Memory B cell (primary cell): ENCODE results near the gene CDH20.

Experiments
- ATAC-seq: fragments of 150-1000 bp; cut with Tn5 transposase; 2 replicates; pipeline ENCODE4 v1.10.0; 2021; ENCODE audit warnings: low read depth, mild to moderate bottlenecking, moderate library complexity
- DNase-seq, 2 donors: peaks; one replicate each; pipeline ENCODE4 v3.0.0; 2022; ENCODE audit warnings: low spot score in 2 of 2
- H3K27ac Mint-ChIP-seq: one replicate; pipeline ENCODE4 v1.8.0; 2022; ENCODE audit warnings: mild to moderate bottlenecking, moderate library complexity, mixed read lengths
- H3K27me3 Mint-ChIP-seq: one replicate; pipeline ENCODE4 v1.8.0; 2022; ENCODE audit warnings: mixed read lengths
- H3K36me3 Mint-ChIP-seq: one replicate; pipeline ENCODE4 v1.8.0; 2022; ENCODE audit warnings: mild to moderate bottlenecking, mixed read lengths
- H3K4me1 Mint-ChIP-seq: one replicate; pipeline ENCODE4 v1.8.0; 2022; ENCODE audit warnings: mixed read lengths
- H3K4me3 Mint-ChIP-seq: one replicate; pipeline ENCODE4 v1.8.0; 2022; ENCODE audit warnings: mild to moderate bottlenecking, moderate library complexity, mixed read lengths
- H3K9me3 Mint-ChIP-seq: one replicate; pipeline ENCODE4 v1.8.0; 2022; ENCODE audit warnings: mixed read lengths

The CDH20 gene

DNA sequence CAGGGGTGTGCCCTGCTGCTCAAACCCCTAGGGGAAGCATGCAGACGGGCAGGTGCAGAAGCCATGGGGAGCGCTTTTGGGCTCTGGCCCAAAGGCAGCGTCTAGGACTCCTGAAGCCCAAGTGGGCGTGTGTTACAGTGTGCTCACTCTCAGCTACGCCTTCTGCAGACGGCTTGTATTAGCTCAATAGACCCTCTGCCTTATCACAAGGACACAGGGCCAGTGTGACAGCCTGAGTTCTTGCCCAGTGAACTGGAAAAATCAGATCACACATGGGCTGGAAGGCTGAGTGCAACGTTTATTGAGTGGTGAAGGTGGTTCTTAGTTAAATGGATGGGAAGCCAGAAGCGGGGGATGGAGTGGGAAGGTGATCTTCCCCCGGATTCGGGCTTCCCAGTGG, 210.9 kb downstream of the CDH20 start:
- no peaks in the 10 kb centered on the region for H3K4me1 Mint-ChIP-seq
- ATAC-seq (no peak), DNase-seq (no peak)
- H3K27me3 Mint-ChIP-seq: peaks cover 2% of the 10 kb centered on the region
- H3K27ac Mint-ChIP-seq: no peak overlapping the region
- peaks cover 1% of the 10 kb centered on the region for H3K9me3 Mint-ChIP-seq
- H3K36me3 Mint-ChIP-seq: no peaks in the 10 kb centered on the region
- no peak overlapping the region for H3K4me3 Mint-ChIP-seq

GRCh38 chr18:61545281-61546245, 212.3 kb downstream of the CDH20 start:
- Mint-ChIP-seq H3K27me3 (peaks cover 2% of the 10 kb centered on the region), H3K36me3 (no peaks in the 10 kb centered on the region), H3K9me3 (no peaks in the 10 kb centered on the region), H3K4me3 (no peak overlapping the region), H3K27ac (no peak overlapping the region), H3K4me1 (no peaks in the 10 kb centered on the region)
- no peak for ATAC-seq
- no peak for DNase-seq

DNA sequence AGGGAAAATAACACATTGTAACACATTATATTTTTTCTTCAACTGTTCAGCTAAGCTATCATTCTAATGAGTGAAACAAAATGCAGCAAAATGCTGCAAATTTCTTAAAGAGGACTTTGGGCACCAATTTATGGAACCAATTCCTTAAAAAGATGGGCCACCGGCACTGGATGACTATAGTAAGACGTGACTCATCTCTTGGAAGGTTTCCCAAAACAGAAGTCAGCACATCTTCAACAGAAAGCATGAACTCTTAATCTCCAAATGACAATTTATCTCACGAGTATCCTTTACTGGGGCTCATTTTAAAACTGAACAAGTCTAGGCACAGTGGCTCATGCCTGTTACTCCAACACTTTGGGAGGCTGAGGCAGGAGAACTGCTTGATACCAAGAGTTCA, 213.4 kb downstream of the CDH20 start:
- no peaks in the 10 kb centered on the region for H3K4me1 Mint-ChIP-seq
- ATAC-seq: no peak
- DNase-seq: no peak
- H3K4me3 Mint-ChIP-seq: no peak overlapping the region
- no peaks in the 10 kb centered on the region for H3K9me3 Mint-ChIP-seq
- H3K27me3 Mint-ChIP-seq: peaks cover 2% of the 10 kb centered on the region
- no peak overlapping the region for H3K27ac Mint-ChIP-seq
- H3K36me3 Mint-ChIP-seq: no peaks in the 10 kb centered on the region

DNA sequence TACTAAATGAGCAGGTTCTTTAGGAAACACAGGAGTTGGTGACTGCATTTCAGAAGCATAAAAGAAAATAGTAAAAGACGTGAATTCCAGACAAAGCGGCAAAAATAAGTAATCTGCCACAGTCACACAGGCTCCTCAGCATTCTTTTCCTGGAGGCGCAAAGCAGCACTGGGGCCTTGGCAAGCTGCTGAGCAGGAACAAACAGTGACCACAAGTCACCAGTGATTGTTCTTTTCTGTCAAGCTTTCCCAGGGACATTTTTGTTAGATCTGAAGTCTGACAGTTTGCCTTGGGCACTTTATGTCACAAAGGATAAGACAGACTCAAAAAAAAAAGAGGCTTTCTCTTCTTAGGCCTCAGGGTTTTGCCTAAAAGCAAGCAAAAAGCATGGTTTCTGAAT, 216.2 kb downstream of the CDH20 start:
- Mint-ChIP-seq H3K9me3 (no peaks in the 10 kb centered on the region), H3K36me3 (no peaks in the 10 kb centered on the region), H3K27ac (no peak overlapping the region), H3K27me3 (peaks cover 7% of the 10 kb centered on the region), H3K4me1 (no peaks in the 10 kb centered on the region), H3K4me3 (no peak overlapping the region)
- DNase-seq (no peak), ATAC-seq (no peak)

DNA sequence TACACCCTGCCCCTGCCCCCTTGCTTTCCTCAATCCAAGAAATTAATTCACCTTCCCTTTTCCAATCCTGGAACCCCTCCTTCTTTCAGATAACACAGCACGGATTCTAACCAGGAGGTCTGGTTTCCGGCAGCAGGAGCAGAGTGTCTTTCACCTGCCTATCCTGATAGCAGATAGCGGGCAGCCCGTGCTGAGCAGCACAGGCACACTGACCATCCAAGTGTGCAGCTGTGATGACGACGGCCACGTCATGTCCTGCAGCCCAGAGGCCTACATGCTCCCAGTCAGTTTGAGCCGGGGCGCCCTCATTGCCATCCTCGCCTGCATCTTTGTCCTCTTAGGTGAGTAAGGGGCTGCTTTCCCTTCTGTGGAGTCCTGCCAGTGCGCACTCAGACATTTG, 216.7 kb downstream of the CDH20 start:
- DNase-seq: no peak
- Mint-ChIP-seq H3K27ac (no peak overlapping the region), H3K27me3 (peaks cover 7% of the 10 kb centered on the region), H3K4me3 (no peak overlapping the region), H3K4me1 (no peaks in the 10 kb centered on the region), H3K36me3 (no peaks in the 10 kb centered on the region), H3K9me3 (no peaks in the 10 kb centered on the region)
- ATAC-seq: no peak

DNA sequence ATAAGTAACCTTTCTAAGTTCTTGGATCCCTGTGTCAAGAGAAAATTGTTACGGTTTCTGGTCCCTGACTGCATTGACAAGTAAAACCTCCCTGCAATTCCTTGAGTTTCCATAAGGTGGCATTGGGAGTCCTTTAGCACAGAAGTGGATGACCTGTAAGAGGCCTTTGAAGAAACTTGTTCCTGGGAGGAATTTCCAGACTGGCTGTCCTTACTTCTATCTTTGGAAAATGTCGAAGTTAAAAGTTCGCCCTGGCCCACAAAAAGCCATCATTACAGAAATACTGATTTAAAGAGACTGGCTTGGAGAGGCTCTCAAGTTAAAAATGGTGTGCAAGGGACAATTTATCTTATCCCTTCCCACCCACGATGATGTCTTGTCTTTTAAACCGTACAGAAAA, 218.4 kb downstream of the CDH20 start:
- Mint-ChIP-seq H3K4me1 (no peaks in the 10 kb centered on the region), H3K36me3 (no peaks in the 10 kb centered on the region), H3K27ac (no peak overlapping the region), H3K9me3 (no peaks in the 10 kb centered on the region), H3K27me3 (peaks cover 7% of the 10 kb centered on the region), H3K4me3 (no peak overlapping the region)
- ATAC-seq (no peak), DNase-seq (peak in 1 of 2 donors; percentile 15)

DNA sequence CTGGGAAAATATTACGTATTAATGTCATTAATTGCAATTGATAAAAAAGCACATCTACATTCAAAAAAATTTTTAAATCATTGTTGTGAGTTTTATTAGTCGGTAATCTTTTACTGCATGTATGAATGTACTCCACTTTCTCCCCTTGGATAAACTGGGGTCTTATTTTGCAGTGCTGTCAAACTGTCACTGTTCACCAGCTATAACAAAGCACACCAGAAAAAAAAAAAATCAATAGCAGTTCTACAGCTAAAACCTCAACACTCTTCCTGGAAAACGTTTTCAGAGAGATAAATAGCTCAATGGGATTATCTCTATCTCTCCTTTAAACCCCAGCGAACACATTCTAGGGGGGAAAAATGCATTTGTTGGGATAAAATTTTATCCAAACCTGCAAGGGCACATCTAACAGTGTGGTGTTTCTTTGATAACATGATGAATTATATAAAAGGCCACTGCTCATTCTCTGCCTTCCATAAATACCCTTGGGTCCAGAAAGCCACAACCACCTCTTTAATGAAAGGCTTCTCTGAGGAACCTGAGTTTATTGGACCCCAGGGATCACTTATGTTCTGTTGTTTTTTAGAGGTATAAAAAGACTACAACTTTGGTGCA, 219.9 kb downstream of the CDH20 start:
- Mint-ChIP-seq H3K36me3 (no peaks in the 10 kb centered on the region), H3K4me3 (no peak overlapping the region), H3K4me1 (no peaks in the 10 kb centered on the region), H3K27me3 (peaks cover 7% of the 10 kb centered on the region), H3K27ac (no peak overlapping the region), H3K9me3 (no peaks in the 10 kb centered on the region)
- DNase-seq (no peak), ATAC-seq (no peak)

- Mint-ChIP-seq H3K9me3 (no peaks in the 10 kb centered on the region), H3K36me3 (no peaks in the 10 kb centered on the region), H3K27ac (no peak overlapping the region), H3K4me1 (no peaks in the 10 kb centered on the region), H3K27me3 (peaks cover 7% of the 10 kb centered on the region), H3K4me3 (peak overlapping the region; percentile 72)
- ATAC-seq: peak; percentile 35
- DNase-seq: no peak
Observed at GRCh38 chr18:61554117-61554776, 221.0 kb downstream of the CDH20 start.

- Mint-ChIP-seq H3K4me3 (no peak overlapping the region), H3K27me3 (peaks cover 5% of the 10 kb centered on the region)
- DNase-seq: no peak
Observed at GRCh38 chr18:61554946-61555361, 221.7 kb downstream of the CDH20 start.

GRCh38 chr18:61556316-61556715, 223.1 kb downstream of the CDH20 start:
- no peaks in the 10 kb centered on the region for H3K9me3 Mint-ChIP-seq
- H3K4me3 Mint-ChIP-seq: no peak overlapping the region
- no peaks in the 10 kb centered on the region for H3K4me1 Mint-ChIP-seq
- H3K27ac Mint-ChIP-seq: no peak overlapping the region
- no peaks in the 10 kb centered on the region for H3K36me3 Mint-ChIP-seq
- peaks cover 5% of the 10 kb centered on the region for H3K27me3 Mint-ChIP-seq
- no peak for DNase-seq
- no peak for ATAC-seq

More at GRCh38 chr18:61554946-61555361, 221.7 kb downstream of the CDH20 start:
- Mint-ChIP-seq H3K4me1 (no peaks in the 10 kb centered on the region), H3K36me3 (no peaks in the 10 kb centered on the region), H3K9me3 (no peaks in the 10 kb centered on the region), H3K27ac (no peak overlapping the region)
- no peak for ATAC-seq

DNA sequence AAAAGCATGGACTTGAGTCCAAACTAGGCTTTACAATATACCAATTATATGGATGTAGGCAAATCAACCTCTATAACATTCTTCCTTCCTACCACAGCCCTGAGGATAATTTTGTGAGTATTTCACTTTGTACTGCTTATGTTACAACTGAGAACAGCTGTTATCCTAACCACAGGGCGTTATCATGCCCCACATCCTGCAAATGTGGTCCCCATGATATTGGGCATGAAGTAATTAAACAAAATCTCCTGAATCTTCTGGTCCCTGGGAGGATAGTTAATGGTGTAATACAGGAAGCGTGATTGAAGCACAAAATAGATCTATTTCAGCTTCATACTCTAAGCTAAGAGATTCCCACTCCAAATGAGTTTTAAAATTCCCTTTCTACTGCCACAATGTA, 223.6 kb downstream of the CDH20 start:
- DNase-seq: no peak
- Mint-ChIP-seq H3K4me1 (no peaks in the 10 kb centered on the region), H3K4me3 (no peak overlapping the region), H3K9me3 (peaks cover under 1% of the 10 kb centered on the region), H3K27ac (no peak overlapping the region), H3K27me3 (peaks cover 5% of the 10 kb centered on the region), H3K36me3 (no peaks in the 10 kb centered on the region)
- no peak for ATAC-seq

DNA sequence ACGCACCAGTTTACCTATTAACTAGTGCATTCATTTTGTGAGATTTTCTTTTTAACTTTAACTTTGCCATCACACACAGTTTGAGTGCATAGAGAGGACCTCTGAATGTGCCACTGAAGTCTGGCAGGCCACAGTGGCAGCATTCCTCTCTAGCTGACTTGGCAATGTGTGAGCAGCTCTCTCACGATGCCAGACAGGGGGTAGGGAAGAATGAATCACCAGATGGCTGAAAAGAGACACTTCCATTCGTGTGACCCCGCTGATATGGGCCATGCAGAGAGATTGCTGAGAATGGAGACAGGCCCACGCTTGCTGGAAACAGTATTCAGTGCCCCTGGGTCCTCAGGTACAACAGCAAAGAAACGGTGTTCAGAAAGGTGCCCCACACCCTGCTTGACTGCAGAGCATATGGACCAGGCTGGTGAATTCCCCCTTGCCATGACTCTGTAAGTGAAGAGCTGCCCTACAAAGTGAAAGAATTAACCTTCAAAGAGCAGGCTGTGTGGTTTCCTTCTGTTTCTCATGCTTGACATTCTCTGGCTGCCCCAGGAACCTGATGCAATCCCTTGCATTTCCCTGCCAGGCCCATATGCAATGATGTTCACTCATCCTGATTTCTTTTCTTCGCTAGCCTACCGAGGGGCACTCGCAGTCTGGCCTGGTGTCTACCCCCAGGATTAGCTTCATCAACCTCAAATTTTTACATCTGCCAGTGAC, 236.1 kb downstream of the CDH20 start:
- ATAC-seq (no peak), DNase-seq (no peak)
- Mint-ChIP-seq H3K27ac (no peak overlapping the region), H3K4me3 (no peak overlapping the region), H3K36me3 (no peaks in the 10 kb centered on the region), H3K27me3 (peaks cover 6% of the 10 kb centered on the region), H3K9me3 (peaks cover 8% of the 10 kb centered on the region), H3K4me1 (no peaks in the 10 kb centered on the region)

DNA sequence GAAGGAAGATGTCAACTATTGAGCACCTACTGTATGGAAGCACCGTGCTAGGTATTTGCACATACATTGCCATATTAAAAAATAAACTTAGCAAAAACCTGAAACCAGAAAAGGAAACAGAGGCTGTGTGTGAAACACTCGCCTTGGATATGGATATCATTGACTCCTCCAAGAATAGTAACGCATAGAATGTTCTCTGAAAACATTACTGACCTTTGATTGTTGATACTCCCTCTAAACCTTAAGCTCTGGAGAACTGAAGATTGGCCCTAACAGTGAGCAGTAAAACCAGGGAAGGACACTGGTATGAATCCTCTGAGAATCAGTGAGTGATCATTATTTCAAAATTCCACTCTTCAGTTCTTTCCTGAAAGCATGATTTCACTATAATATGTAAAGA, 236.8 kb downstream of the CDH20 start:
- H3K27ac Mint-ChIP-seq: no peak overlapping the region
- H3K27me3 Mint-ChIP-seq: peaks cover 6% of the 10 kb centered on the region
- ATAC-seq (no peak), DNase-seq (no peak)
- no peaks in the 10 kb centered on the region for H3K4me1 Mint-ChIP-seq
- H3K4me3 Mint-ChIP-seq: no peak overlapping the region
- no peaks in the 10 kb centered on the region for H3K36me3 Mint-ChIP-seq
- peaks cover 8% of the 10 kb centered on the region for H3K9me3 Mint-ChIP-seq
